ENCODE measurements around the gene SH3GL3. TPM values are rescaled to one million over a fixed set of nuclear protein-coding genes. Genes with fewer than 3 reads are reported as not detected.

SH3GL3 gene
- total and polyA plus RNA-seq, 8 donors, result 0.56 to 3.3 (median 1.4) TPM; not detected in 4

DNA sequence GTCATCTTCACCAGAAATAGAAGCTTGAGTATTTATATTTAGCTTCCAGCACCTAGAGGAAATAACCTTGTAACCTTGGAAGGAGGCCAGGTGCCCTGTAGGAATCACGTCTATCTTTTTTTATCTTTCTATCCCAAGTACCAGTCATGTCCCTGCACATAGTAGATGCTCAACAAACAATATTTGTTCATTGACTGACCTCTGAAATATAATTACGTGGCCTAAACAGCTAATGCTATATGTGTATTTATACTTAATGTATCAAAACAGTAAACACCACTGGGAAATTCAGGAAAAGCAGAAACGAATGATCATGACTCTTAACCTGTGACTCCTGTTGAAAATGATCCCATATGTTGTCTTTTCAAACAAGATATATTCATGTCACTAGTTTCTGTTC lies 108.9 kb downstream of the SH3GL3 start:
- intact Hi-C loops (cut with DNase I; ENCODE audit: low total_unique reads), result loop anchor here (5.0 kb wide), 1 partner anchor 119 kb away; no protein-coding TSS in a partner anchor
- Histone ChIP-seq H3K27ac (no peak overlapping the region), H3K9me3 (no peaks in the 10 kb centered on the region), H3K36me3 (no peaks in the 10 kb centered on the region), H3K4me3 (no peak overlapping the region), H3K4me1 (peaks cover 0 to 3% (median 0%) of the 10 kb centered on the region in 4 donors), H3K27me3 (peaks cover 0 to 3% (median 0%) of the 10 kb centered on the region in 3 donors)
- no peak for DNase-seq
- TF ChIP-seq EP300 (IDR thresholded peaks at IDR 0.05) (no peak), POLR2A (IDR thresholded peaks at IDR 0.05) (no peak), POLR2AphosphoS5 (IDR thresholded peaks at IDR 0.05) (no peak), CTCF (IDR thresholded peaks at IDR 0.05) (no peak)
- 22 to 66% (median 28%) methylated on average over 3 of the region's 3 CpGs for whole genome bisulfite sequencing, 5 donors

- DNase-seq, result no peak
- H3K4me3 ChIP-seq, result no peak overlapping the region
- H3K27me3 ChIP-seq, result peaks cover 0 to 3% (median 0%) of the 10 kb centered on the region in 3 donors
- TF ChIP-seq POLR2A (IDR thresholded peaks at IDR 0.05), result no peak
- no peak overlapping the region for H3K27ac ChIP-seq
- peaks cover 0 to 3% (median 0%) of the 10 kb centered on the region in 4 donors for H3K4me1 ChIP-seq
- WGBS, 5 donors, result 79 to 89% (median 81%) methylated on average over 7 of the region's 7 CpGs
- H3K9me3 ChIP-seq, result no peaks in the 10 kb centered on the region
- H3K36me3 ChIP-seq, result no peaks in the 10 kb centered on the region
- intact Hi-C loops (cut with DNase I; ENCODE audit: low total_unique reads), result loop anchor here (5.0 kb wide), 1 partner anchor 119 kb away; no protein-coding TSS in a partner anchor
Observed at GRCh38 chr15:83556754-83557153, 109.6 kb downstream of the SH3GL3 start.

GRCh38 chr15:83558146-83558545 lies 111.0 kb downstream of the SH3GL3 start:
- peaks cover 0 to 3% (median 0%) of the 10 kb centered on the region in 4 donors for H3K4me1 ChIP-seq
- H3K27me3 ChIP-seq, result no peaks in the 10 kb centered on the region
- intact Hi-C loops (cut with DNase I; ENCODE audit: low total_unique reads), result loop anchor here (5.0 kb wide), 1 partner anchor 121 kb away; no protein-coding TSS in a partner anchor
- H3K27ac ChIP-seq, result no peak overlapping the region
- 71 to 78% (median 75%) methylated on average over 5 of the region's 5 CpGs for WGBS, 5 donors
- no peaks in the 10 kb centered on the region for H3K36me3 ChIP-seq
- H3K4me3 ChIP-seq, result no peak overlapping the region
- DNase-seq, result no peak
- no peaks in the 10 kb centered on the region for H3K9me3 ChIP-seq
- no peak for TF ChIP-seq POLR2AphosphoS5 (IDR thresholded peaks at IDR 0.05)
- no peak for TF ChIP-seq EP300 (IDR thresholded peaks at IDR 0.05)
- TF ChIP-seq CTCF (IDR thresholded peaks at IDR 0.05), result no peak
- TF ChIP-seq POLR2A (IDR thresholded peaks at IDR 0.05), result no peak

DNA sequence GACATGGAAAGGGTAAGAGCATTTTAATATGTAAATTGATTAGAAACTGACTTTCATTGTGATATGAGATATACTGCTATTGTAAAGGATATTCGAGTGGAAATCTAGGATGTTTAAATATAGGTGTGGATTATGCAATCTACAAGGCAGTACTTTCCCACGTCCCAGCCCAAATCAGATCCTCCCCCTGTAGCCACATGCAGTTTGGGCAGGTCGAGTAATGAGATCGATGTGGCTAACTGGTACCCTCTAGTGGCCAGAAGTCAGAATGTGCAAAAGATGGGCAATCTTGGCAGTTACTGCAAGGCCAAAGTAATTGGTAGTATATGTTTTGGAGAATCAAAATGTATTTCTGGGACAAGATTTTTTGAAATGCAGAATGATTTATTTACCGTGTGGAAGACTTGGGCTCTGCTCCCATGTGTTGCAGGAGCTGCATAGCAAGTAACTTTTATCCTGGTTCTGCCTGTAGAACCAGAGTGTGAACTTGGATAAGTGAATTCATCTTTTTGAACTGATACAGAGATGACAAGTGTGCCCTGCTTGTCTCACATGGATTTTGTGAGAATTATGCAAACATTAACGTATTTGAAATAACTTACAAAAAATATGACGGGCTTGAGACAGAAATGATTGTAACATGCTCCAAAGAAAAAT lies 112.3 kb downstream of the SH3GL3 start:
- no peaks in the 10 kb centered on the region for H3K27me3 ChIP-seq
- TF ChIP-seq EP300 (IDR thresholded peaks at IDR 0.05) (no peak), CTCF (IDR thresholded peaks at IDR 0.05) (peak in 5 of 7 experiments; percentile 56 to 77 (median 61)), POLR2AphosphoS5 (IDR thresholded peaks at IDR 0.05) (peak in 1 of 3 donors; percentile 18), POLR2A (IDR thresholded peaks at IDR 0.05) (no peak)
- peaks cover 0 to 3% (median 0%) of the 10 kb centered on the region in 4 donors for H3K4me1 ChIP-seq
- intact Hi-C loops (cut with DNase I; ENCODE audit: low total_unique reads), result loop anchor here (5.0 kb wide), 1 partner anchor 122 kb away; no protein-coding TSS in a partner anchor
- WGBS, 5 donors, result 3 to 6% (median 5%) methylated on average over 7 of the region's 7 CpGs
- no peaks in the 10 kb centered on the region for H3K9me3 ChIP-seq
- no peaks in the 10 kb centered on the region for H3K36me3 ChIP-seq
- H3K27ac ChIP-seq, result no peak overlapping the region
- no peak overlapping the region for H3K4me3 ChIP-seq
- peak; percentile 31 to 86 for DNase-seq

- H3K27ac ChIP-seq, result no peak overlapping the region
- H3K27me3 ChIP-seq, result no peaks in the 10 kb centered on the region
- DNase-seq, result no peak
- peaks cover 0 to 3% (median 0%) of the 10 kb centered on the region in 4 donors for H3K4me1 ChIP-seq
- no peak overlapping the region for H3K4me3 ChIP-seq
- intact Hi-C loops (cut with DNase I; ENCODE audit: low total_unique reads), result no loop called here
- no peak for TF ChIP-seq CTCF (IDR thresholded peaks at IDR 0.05)
- no peak for TF ChIP-seq EP300 (IDR thresholded peaks at IDR 0.05)
- no peak for TF ChIP-seq POLR2AphosphoS5 (IDR thresholded peaks at IDR 0.05)
- TF ChIP-seq POLR2A (IDR thresholded peaks at IDR 0.05), result no peak
- H3K9me3 ChIP-seq, result no peaks in the 10 kb centered on the region
- no peaks in the 10 kb centered on the region for H3K36me3 ChIP-seq
Observed at GRCh38 chr15:83561661-83562060, 114.5 kb downstream of the SH3GL3 start.
